ENCODE measurements around the gene AMIGO1. TPM values are rescaled to one million over a fixed set of nuclear protein-coding genes. Genes with fewer than 3 reads are reported as not detected.

Gene AMIGO1
- total RNA-seq, 2 donors from 2014 or later = 3.6 to 5.2 TPM

DNA sequence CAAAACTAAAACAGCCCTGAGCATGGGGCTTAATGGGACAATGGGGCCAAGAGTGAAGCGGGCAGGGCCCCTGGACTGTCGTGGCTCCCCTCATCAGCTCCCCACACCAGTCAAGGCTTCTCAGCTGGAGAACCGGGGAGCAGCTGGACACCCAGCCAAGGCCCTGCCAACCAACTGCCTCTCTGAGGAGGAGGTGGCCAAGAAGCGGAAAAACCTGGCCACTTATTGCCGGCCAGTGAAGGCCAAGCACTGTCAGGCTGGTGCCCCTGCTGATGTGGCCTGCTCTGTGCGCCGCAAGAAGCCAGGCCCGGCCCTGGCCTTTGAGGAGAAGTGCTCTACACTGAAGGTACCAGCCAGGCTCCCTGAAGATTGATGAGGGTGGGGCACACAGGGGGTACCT is 18.2 kb downstream of the AMIGO1 start:
- DNase-seq (ENCODE audit: low spot score) = no peak

GRCh38 chr1:109490934-109491302 is 18.6 kb downstream of the AMIGO1 start:
- intact Hi-C loops (cut with DNase I) = loop anchor here in 1 of 2 donors (2.0 kb wide), 1 partner anchor 42 kb away; no protein-coding TSS in a partner anchor

More for the DNA sequence above, 18.2 kb downstream of the AMIGO1 start:
- intact Hi-C loops (cut with DNase I) = loop anchor here in 1 of 2 donors (2.0 kb wide), 1 partner anchor 41 kb away; no protein-coding TSS in a partner anchor

DNA sequence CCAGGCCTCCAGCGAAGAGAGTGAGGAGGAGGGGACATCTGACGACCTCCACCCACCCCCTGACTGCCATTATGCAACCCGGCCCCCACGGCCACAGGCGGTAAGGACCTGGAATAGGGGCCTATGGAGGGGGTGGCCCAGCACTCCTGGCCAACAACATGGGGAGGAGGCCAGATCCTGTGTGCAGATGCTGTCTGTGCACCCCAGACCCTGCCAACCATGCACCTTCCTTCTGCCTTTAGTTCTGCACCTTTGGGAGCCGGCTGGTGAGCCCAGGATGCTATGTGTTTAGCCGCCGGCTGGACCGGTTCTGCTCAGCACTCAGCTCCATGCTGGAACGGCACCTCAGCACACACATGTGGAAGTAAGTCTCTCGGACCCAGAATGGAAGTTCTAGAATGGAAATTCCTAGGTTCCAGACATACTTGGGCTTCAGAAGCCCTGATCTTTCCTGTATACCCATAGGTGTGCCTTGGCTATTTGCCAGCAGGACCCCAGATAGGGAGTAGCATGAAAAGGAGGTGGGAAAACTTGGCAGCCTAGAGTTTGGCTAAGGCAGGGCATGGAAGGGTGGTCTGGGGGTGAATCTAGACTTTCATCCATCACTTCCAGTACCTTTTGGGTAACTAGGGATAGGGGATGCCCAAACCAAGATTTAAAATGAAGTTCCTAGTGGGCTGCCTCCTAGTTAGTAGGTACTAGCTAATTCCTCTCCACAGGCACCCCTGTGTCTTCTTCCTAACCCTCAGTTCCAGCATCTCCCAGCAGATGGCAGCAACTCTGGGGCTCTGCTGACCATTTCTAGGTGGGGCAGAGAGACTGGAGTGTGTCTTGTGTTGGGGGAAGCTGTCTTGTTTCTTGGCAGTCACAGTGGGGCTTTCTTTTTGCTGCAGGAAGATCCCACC is 19.2 kb downstream of the AMIGO1 start:
- intact Hi-C loops (cut with DNase I) = loop anchor here in 1 of 2 donors (2.0 kb wide), 1 partner anchor 43 kb away; no protein-coding TSS in a partner anchor

More at GRCh38 chr1:109490934-109491302, 18.6 kb downstream of the AMIGO1 start:
- DNase-seq (ENCODE audit: low spot score) = no peak

DNA sequence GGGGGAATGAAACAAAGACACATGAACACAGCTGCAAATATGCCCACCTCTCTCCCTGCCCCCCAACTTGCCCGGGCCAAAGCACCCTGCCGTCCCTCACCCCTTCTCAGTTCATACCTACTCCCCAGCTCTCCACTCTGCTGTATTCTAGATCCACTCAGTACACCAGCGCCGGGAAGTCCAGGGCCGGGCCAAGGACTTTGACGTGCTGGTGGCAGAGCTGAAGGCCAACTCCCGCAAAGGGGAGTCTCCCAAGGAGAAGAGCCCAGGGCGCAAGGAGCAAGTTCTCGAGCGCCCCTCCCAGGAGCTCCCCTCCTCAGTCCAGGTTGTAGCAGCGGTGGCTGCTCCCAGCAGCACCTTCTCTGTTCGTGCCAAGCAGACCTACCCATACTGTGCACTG is 20.8 kb downstream of the AMIGO1 start:
- intact Hi-C loops (cut with DNase I) = no loop called here
- no peak for DNase-seq (ENCODE audit: low spot score)

More for the DNA sequence above, 19.2 kb downstream of the AMIGO1 start:
- DNase-seq (ENCODE audit: low spot score) = no peak

DNA sequence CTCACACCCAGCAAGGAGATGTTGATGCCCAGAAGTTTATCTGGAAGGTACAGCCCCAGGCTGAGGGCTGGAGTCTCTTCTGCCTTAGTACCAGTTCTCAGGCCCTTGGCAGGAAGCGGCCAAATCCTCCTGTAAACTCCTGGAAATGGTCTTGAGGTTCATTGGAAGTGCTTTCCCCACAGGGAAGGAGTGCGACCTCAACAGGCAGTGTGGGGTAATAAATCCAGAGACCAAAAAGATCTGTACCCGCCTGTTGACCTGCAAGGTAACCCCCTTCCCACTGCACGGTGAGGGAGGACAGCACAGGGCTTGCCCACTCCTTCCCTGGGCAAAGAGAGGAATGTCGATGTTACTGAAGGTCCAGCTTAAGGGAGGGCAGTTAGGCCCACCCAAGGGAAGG is 21.3 kb downstream of the AMIGO1 start:
- no peak for DNase-seq (ENCODE audit: low spot score)
- intact Hi-C loops (cut with DNase I) = no loop called here

DNA sequence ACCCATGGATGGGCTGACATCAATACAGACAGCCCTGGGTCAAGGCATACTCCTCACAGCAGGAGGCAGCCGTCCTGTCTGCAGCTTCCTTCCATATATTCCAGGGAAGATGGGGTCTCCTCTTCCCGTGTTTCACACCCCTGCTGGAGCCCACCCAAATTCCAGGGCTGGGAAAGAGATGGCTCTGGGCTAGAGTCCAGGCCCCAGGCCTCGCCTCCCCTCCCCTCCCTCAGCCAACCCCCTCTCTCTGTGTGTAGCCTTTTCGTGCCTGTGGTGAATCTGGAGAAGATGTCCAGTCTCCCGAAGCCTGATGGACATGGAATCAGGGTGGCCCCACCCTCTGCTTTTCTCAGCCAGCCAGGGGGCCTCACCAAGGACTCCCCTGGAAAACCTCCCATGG is 22.3 kb downstream of the AMIGO1 start:
- intact Hi-C loops (cut with DNase I) = no loop called here
- DNase-seq (ENCODE audit: low spot score) = no peak

GRCh38 chr1:109485001-109485400 is 24.5 kb downstream of the AMIGO1 start:
- DNase-seq (ENCODE audit: low spot score) = no peak

DNA sequence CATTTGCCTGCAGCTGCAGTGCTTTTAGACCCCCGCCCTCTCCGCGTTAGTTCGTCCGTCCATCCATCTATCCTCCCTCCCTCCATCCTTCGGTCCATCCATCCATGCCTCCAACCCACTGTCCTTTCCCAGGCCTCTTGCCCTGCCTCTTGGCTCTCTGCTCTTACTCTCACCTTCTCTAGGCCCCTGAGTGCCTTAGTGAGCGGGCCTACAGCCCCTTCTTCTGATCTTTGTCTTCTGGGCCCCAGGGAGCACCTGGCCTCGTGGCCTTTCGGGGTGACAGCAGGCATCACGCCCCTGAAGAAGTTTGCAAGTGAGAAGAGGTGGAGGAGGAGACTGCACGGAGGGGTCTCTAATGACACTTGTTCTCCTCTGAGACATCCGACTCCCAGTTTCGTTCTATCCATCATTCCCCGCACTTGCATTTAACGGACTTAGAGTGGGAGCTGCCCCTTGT is 25.0 kb downstream of the AMIGO1 start:
- no peak for DNase-seq (ENCODE audit: low spot score)
- intact Hi-C loops (cut with DNase I) = loop anchor here in 1 of 2 donors (5.0 kb wide), 1 partner anchor 57 kb away; the partner anchor contains the start of gene PSMA5

More at GRCh38 chr1:109485001-109485400, 24.5 kb downstream of the AMIGO1 start:
- intact Hi-C loops (cut with DNase I) = no loop called here

DNA sequence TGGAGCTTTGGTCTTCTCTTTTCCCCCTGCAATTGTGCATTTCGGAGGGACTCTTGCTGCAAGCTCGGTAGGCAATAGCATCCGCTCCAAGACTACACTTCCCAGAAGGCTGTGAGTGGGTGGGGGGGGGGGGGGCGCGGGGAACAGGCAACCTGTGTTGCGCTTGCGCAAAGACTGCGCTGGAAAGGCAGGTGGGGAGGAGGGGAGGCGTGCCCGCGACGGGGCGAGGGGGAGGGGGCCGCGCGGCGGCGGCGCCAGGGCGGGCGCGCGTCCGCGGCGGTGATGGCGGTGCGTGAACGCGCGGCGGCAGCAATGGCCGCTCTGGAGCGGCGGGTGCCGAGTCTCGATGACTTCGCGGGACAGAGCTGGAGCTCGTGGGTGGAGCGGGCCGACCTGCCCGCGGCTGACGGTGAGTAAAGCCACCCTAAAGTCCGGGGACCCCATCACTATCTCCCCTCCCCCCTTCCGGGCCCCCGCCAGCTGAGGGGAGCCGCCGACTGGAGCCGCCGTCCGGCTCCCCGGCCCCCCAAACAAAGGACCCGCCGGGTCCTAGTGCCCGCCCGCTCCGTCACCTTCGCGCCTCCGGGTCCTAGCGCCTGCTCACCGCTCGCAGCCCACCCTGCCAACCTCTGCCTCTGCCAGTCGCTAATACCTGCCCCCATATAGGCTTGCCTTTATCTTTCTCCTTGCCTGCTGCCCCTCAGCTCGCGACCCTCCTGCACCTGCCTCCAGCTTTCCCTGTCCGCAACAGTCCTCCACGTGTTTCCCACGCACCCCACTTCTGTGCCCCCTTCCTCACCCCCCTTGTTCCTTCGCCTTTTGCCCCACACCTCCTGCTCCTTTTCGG is 25.6 kb downstream of the AMIGO1 start, which contains the start of gene ATXN7L2:
TSS of gene ATXN7L2 (plus strand) at position 234 of the 847 bp plus-strand sequence. CDS start at position 283, 49 bp downstream.
- peak; percentile 98 for DNase-seq (ENCODE audit: low spot score)

GRCh38 chr1:109482791-109483671 is 26.5 kb downstream of the AMIGO1 start:
- no peak for DNase-seq (ENCODE audit: low spot score)
- intact Hi-C loops (cut with DNase I) = loop anchor here in 1 of 2 donors (5.0 kb wide), 1 partner anchor 56 kb away; the partner anchor contains the start of gene PSMA5

More for the DNA sequence above, 25.6 kb downstream of the AMIGO1 start, which contains the start of gene ATXN7L2:
- intact Hi-C loops (cut with DNase I) = loop anchor here in 1 of 2 donors (5.0 kb wide), 1 partner anchor 57 kb away; the partner anchor contains the start of gene PSMA5

DNA sequence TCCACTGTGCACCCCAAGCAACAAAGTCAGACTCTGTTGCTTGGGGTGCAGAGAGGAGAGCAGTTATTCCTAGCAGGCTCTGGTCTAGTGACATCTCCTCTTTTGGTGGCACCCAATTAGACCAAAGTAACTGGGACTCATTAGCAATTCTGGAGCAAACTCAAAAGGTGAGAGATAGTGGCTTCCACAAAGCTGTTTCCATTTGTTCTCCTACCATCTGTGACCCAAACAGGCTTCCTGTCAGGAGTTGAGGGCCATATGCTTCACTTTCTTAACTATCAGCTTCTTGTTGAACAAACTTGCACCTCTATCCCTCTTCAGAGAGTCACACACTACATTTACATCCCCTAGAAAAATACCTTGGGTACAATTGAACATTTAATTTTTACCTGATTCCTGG is 27.3 kb downstream of the AMIGO1 start:
- DNase-seq (ENCODE audit: low spot score) = no peak
- intact Hi-C loops (cut with DNase I) = loop anchor here in 1 of 2 donors (5.0 kb wide), 1 partner anchor 55 kb away; the partner anchor contains the start of gene PSMA5

- intact Hi-C loops (cut with DNase I) = loop anchor here in 1 of 2 donors (5.0 kb wide), 1 partner anchor 54 kb away; the partner anchor contains the start of gene PSMA5
- no peak for DNase-seq (ENCODE audit: low spot score)
Measured at GRCh38 chr1:109481646-109482045, 27.9 kb downstream of the AMIGO1 start.

- no peak for DNase-seq (ENCODE audit: low spot score)
- intact Hi-C loops (cut with DNase I) = loop anchor here in 1 of 2 donors (5.0 kb wide), 1 partner anchor 53 kb away; the partner anchor contains the start of gene PSMA5
Measured at GRCh38 chr1:109479901-109480300, 29.6 kb downstream of the AMIGO1 start.

GRCh38 chr1:109479311-109479710 is 30.2 kb downstream of the AMIGO1 start:
- no peak for DNase-seq (ENCODE audit: low spot score)
- intact Hi-C loops (cut with DNase I) = no loop called here

- DNase-seq (ENCODE audit: low spot score) = no peak
- intact Hi-C loops (cut with DNase I) = no loop called here
Measured at GRCh38 chr1:109478806-109479205, 30.7 kb downstream of the AMIGO1 start.

DNA sequence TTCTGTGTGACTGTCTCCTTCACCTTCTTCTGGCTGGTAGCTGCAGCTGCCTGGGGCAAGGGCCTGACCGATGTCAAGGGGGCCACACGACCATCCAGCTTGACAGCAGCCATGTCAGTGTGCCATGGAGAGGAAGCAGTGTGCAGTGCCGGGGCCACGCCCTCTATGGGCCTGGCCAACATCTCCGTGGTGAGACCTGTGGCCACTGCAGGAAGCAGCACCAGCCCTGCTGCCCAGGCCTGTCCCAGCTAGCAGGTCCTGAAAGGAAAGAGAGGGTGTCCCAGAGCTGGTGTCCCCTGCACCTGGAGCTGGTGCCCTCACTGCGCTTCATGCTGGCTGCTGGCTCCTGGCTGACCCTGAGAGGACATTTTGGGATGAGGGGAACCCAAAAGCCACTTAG is 31.7 kb downstream of the AMIGO1 start:
- DNase-seq (ENCODE audit: low spot score) = no peak
- intact Hi-C loops (cut with DNase I) = no loop called here

DNA sequence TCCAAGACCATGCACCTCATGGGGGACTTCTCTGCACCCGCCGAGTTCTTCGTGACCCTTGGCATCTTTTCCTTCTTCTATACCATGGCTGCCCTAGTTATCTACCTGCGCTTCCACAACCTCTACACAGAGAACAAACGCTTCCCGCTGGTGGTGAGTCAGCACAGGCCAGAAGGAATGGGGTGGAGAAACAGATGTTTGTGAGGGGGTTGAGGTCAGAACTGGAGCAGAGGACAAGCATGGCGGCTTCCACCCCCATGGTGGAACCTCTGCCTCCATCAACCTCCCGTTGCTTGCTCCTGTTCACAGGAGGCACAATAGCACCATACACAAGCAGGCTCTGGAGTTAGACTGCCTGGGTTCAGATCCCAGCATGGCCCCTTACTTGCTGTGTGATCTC is 32.7 kb downstream of the AMIGO1 start:
- intact Hi-C loops (cut with DNase I) = no loop called here
- no peak for DNase-seq (ENCODE audit: low spot score)

DNA sequence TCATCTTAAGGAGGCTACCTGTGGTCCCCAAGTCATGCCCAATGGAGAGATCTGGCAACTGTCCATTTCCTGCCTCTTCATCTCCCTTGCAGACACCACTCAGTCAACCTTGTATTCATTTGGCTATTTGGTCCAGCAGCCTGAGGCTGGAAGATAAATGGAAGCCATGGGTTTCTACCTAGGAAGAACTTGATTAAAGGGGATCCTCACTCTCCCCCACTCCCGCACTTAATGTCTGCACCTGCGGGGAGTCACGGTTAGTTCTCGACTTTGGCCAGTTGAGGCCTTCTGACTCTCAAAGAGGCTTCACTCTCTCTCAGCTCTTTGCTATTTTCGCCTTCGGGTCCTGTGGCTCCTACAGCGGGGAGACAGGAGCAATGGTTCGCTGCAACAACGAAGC is 34.3 kb downstream of the AMIGO1 start:
- intact Hi-C loops (cut with DNase I) = no loop called here
- no peak for DNase-seq (ENCODE audit: low spot score)
